Measurements from ENCODE around the gene MCF2L.

The MCF2L gene

GRCh38 chr13:112994781-112995355, 25.9 kb downstream of the MCF2L start:
- WGBS: 94% methylated on average over 34 of the region's 34 CpGs
- Histone ChIP-seq H3K9ac (ENCODE audit: low read depth, low read length) (no peak overlapping the region), H3K4me1 (ENCODE audit: insufficient read depth, low read length) (no peaks in the 10 kb centered on the region), H3K36me3 (ENCODE audit: insufficient read depth, low read length) (no peaks in the 10 kb centered on the region), H3K27me3 (ENCODE audit: insufficient read depth, low read length) (no peaks in the 10 kb centered on the region), H3K4me3 (ENCODE audit: low read length) (no peak overlapping the region), H3K9me3 (ENCODE audit: insufficient read depth, low read depth, low read length) (0 out of 2 replicates have a peak, but pooled peaks cover under 1% of the 10 kb centered on the region), H3K27ac (ENCODE audit: low read depth, low read length) (no peak overlapping the region)

- H3K27ac ChIP-seq (ENCODE audit: low read depth, low read length): no peak overlapping the region
These were observed 26.6 kb downstream of the MCF2L start for GRCh38 chr13:112995395-112996191.

GRCh38 chr13:112996671-112997091, 27.7 kb downstream of the MCF2L start:
- Histone ChIP-seq H3K9me3 (ENCODE audit: insufficient read depth, low read depth, low read length) (no peaks in the 10 kb centered on the region), H3K4me3 (ENCODE audit: low read length) (no peak overlapping the region), H3K9ac (ENCODE audit: low read depth, low read length) (no peak overlapping the region), H3K36me3 (ENCODE audit: insufficient read depth, low read length) (no peaks in the 10 kb centered on the region), H3K27me3 (ENCODE audit: insufficient read depth, low read length) (no peaks in the 10 kb centered on the region), H3K4me1 (ENCODE audit: insufficient read depth, low read length) (0 out of 2 replicates have a peak, but pooled peaks cover 4% of the 10 kb centered on the region), H3K27ac (ENCODE audit: low read depth, low read length) (no peak overlapping the region)
- 90% methylated on average over 19 of the region's 19 CpGs for WGBS

More at GRCh38 chr13:112995395-112996191, 26.6 kb downstream of the MCF2L start:
- Histone ChIP-seq H3K4me3 (ENCODE audit: low read length) (no peak overlapping the region), H3K36me3 (ENCODE audit: insufficient read depth, low read length) (no peaks in the 10 kb centered on the region), H3K9me3 (ENCODE audit: insufficient read depth, low read depth, low read length) (no peaks in the 10 kb centered on the region), H3K4me1 (ENCODE audit: insufficient read depth, low read length) (no peaks in the 10 kb centered on the region), H3K9ac (ENCODE audit: low read depth, low read length) (no peak overlapping the region), H3K27me3 (ENCODE audit: insufficient read depth, low read length) (no peaks in the 10 kb centered on the region)
- 91% methylated on average over 26 of the region's 27 CpGs for WGBS

- no peaks in the 10 kb centered on the region for H3K9me3 ChIP-seq (ENCODE audit: insufficient read depth, low read depth, low read length)
- H3K4me1 ChIP-seq (ENCODE audit: insufficient read depth, low read length): 0 out of 2 replicates have a peak, but pooled peaks cover 4% of the 10 kb centered on the region
- no peak overlapping the region for H3K4me3 ChIP-seq (ENCODE audit: low read length)
- H3K27ac ChIP-seq (ENCODE audit: low read depth, low read length): no peak overlapping the region
- no peaks in the 10 kb centered on the region for H3K36me3 ChIP-seq (ENCODE audit: insufficient read depth, low read length)
- H3K27me3 ChIP-seq (ENCODE audit: insufficient read depth, low read length): no peaks in the 10 kb centered on the region
- WGBS: 94% methylated on average over 30 of the region's 30 CpGs
- no peak overlapping the region for H3K9ac ChIP-seq (ENCODE audit: low read depth, low read length)
These were observed 28.4 kb downstream of the MCF2L start for GRCh38 chr13:112997188-112998130.

- Histone ChIP-seq H3K4me3 (ENCODE audit: low read length) (no peak overlapping the region), H3K4me1 (ENCODE audit: insufficient read depth, low read length) (0 out of 2 replicates have a peak, but pooled peaks cover 4% of the 10 kb centered on the region), H3K9ac (ENCODE audit: low read depth, low read length) (no peak overlapping the region), H3K36me3 (ENCODE audit: insufficient read depth, low read length) (no peaks in the 10 kb centered on the region), H3K27ac (ENCODE audit: low read depth, low read length) (no peak overlapping the region), H3K27me3 (ENCODE audit: insufficient read depth, low read length) (no peaks in the 10 kb centered on the region), H3K9me3 (ENCODE audit: insufficient read depth, low read depth, low read length) (no peaks in the 10 kb centered on the region)
- WGBS: 93% methylated on average over 23 of the region's 23 CpGs
These were observed 29.7 kb downstream of the MCF2L start for GRCh38 chr13:112998521-112999280.

GRCh38 chr13:112999414-113000177, 30.6 kb downstream of the MCF2L start:
- Histone ChIP-seq H3K4me3 (ENCODE audit: low read length) (no peak overlapping the region), H3K27me3 (ENCODE audit: insufficient read depth, low read length) (no peaks in the 10 kb centered on the region), H3K27ac (ENCODE audit: low read depth, low read length) (no peak overlapping the region), H3K9me3 (ENCODE audit: insufficient read depth, low read depth, low read length) (no peaks in the 10 kb centered on the region), H3K9ac (ENCODE audit: low read depth, low read length) (no peak overlapping the region), H3K4me1 (ENCODE audit: insufficient read depth, low read length) (0 out of 2 replicates have a peak, but pooled peaks cover 4% of the 10 kb centered on the region), H3K36me3 (ENCODE audit: insufficient read depth, low read length) (peaks cover 2% of the 10 kb centered on the region; the same call in 1 of the 2 replicates)
- 94% methylated on average over 32 of the region's 32 CpGs for WGBS

GRCh38 chr13:113000575-113000974, 31.6 kb downstream of the MCF2L start:
- Histone ChIP-seq H3K36me3 (ENCODE audit: insufficient read depth, low read length) (peaks cover 3% of the 10 kb centered on the region; the same call in 1 of the 2 replicates), H3K9ac (ENCODE audit: low read depth, low read length) (no peak overlapping the region), H3K4me3 (ENCODE audit: low read length) (no peak overlapping the region), H3K27ac (ENCODE audit: low read depth, low read length) (no peak overlapping the region), H3K9me3 (ENCODE audit: insufficient read depth, low read depth, low read length) (no peaks in the 10 kb centered on the region), H3K27me3 (ENCODE audit: insufficient read depth, low read length) (no peaks in the 10 kb centered on the region), H3K4me1 (ENCODE audit: insufficient read depth, low read length) (0 out of 2 replicates have a peak, but pooled peaks cover 4% of the 10 kb centered on the region)
- 91% methylated on average over 14 of the region's 14 CpGs for WGBS

GRCh38 chr13:113001241-113002140, 32.5 kb downstream of the MCF2L start:
- H3K27ac ChIP-seq (ENCODE audit: low read depth, low read length): no peak overlapping the region
- no peak overlapping the region for H3K4me3 ChIP-seq (ENCODE audit: low read length)
- H3K4me1 ChIP-seq (ENCODE audit: insufficient read depth, low read length): 0 out of 2 replicates have a peak, but pooled peaks cover 4% of the 10 kb centered on the region
- H3K36me3 ChIP-seq (ENCODE audit: insufficient read depth, low read length): peaks cover 3% of the 10 kb centered on the region; the same call in 1 of the 2 replicates
- H3K9ac ChIP-seq (ENCODE audit: low read depth, low read length): 0 out of 2 replicates have a peak overlapping the region, but pooled peaks have one; percentile 33
- WGBS: 69% methylated on average over 51 of the region's 51 CpGs
- H3K27me3 ChIP-seq (ENCODE audit: insufficient read depth, low read length): no peaks in the 10 kb centered on the region
- no peaks in the 10 kb centered on the region for H3K9me3 ChIP-seq (ENCODE audit: insufficient read depth, low read depth, low read length)

GRCh38 chr13:113002206-113002912, 33.3 kb downstream of the MCF2L start:
- H3K4me1 ChIP-seq (ENCODE audit: insufficient read depth, low read length): 0 out of 2 replicates have a peak, but pooled peaks cover 4% of the 10 kb centered on the region
- no peak overlapping the region for H3K9ac ChIP-seq (ENCODE audit: low read depth, low read length)
- no peak overlapping the region for H3K4me3 ChIP-seq (ENCODE audit: low read length)
- H3K9me3 ChIP-seq (ENCODE audit: insufficient read depth, low read depth, low read length): no peaks in the 10 kb centered on the region
- peaks cover 3% of the 10 kb centered on the region; the same call in 1 of the 2 replicates for H3K36me3 ChIP-seq (ENCODE audit: insufficient read depth, low read length)
- no peak overlapping the region for H3K27ac ChIP-seq (ENCODE audit: low read depth, low read length)
- H3K27me3 ChIP-seq (ENCODE audit: insufficient read depth, low read length): no peaks in the 10 kb centered on the region
- WGBS: 71% methylated on average over 16 of the region's 16 CpGs
